GM23338 (cell line): ENCODE measurements around the gene ASTL. TPM values are rescaled to one million over a fixed set of nuclear protein-coding genes. Genes with fewer than 3 reads are reported as not detected.
A peak's percentile ranks its signal among the peaks of the same experiment; 100 is the strongest.
"Not testable (repeated sequence)": the region's sequence is repeated elsewhere in the genome, so short reads cannot be mapped to it uniquely, and the experiment has no call there.

Source experiments
- ATAC-seq: fragments of 200-7000 bp; cut with Tn5 transposase; 3 replicates; pipeline ENCODE4 v1.9.1; 2020
- DNase-seq: peaks from one replicate; pipeline ENCODE4 v3.0.0-alpha.2; 2015; ENCODE audit warnings: low spot score
- H2AFZ ChIP-seq: fragments of 200-600 bp; sonication (generic); 2 replicates; pipeline ENCODE4 v1.8.0; 2016; ENCODE audit warnings: antibody characterized with exemption, mild to moderate bottlenecking, moderate library complexity
- H3F3A ChIP-seq: fragments of 200-600 bp; sonication (generic); replicated peaks from 2 replicates; pipeline ENCODE4 v1.8.0; 2017; ENCODE audit warnings: antibody characterized with exemption, mixed run types, low read depth
- H3K27ac ChIP-seq: fragments of 200-600 bp; sonication (generic); 2 replicates; pipeline ENCODE4 v1.6.1; 2016; ENCODE audit warnings: low read depth
- H3K27me3 ChIP-seq: fragments of 200-600 bp; sonication (generic); 2 replicates; pipeline ENCODE4 v1.8.0; 2016; ENCODE audit warnings: mild to moderate bottlenecking, mixed run types, moderate library complexity; ENCODE audit not compliant: insufficient read depth
- H3K36me3 ChIP-seq: fragments of 200-600 bp; sonication (generic); 2 replicates; pipeline ENCODE4 v1.8.0; 2016; ENCODE audit warnings: mild to moderate bottlenecking; ENCODE audit not compliant: insufficient read depth
- H3K4me1 ChIP-seq: fragments of 200-600 bp; sonication (generic); 2 replicates; pipeline ENCODE4 v1.8.0; 2016; ENCODE audit warnings: mild to moderate bottlenecking, moderate library complexity; ENCODE audit not compliant: insufficient read depth
- H3K4me2 ChIP-seq: fragments of 200-600 bp; sonication (generic); 2 replicates; pipeline ENCODE4 v1.7.1; 2017; ENCODE audit warnings: mixed run types
- H3K4me3 ChIP-seq: fragments of 200-600 bp; sonication (generic); 2 replicates; pipeline ENCODE4 v1.6.1; 2016; ENCODE audit warnings: mixed run types
- H3K79me2 ChIP-seq: fragments of 200-600 bp; sonication (generic); replicated peaks from 2 replicates; pipeline ENCODE4 v1.8.0; 2017; ENCODE audit warnings: mild to moderate bottlenecking; ENCODE audit not compliant: insufficient read depth
- H3K9me2 ChIP-seq: fragments of 200-600 bp; sonication (generic); 2 replicates; pipeline ENCODE4 v1.8.0; 2017; ENCODE audit not compliant: insufficient read depth
- H4K20me1 ChIP-seq: fragments of 200-600 bp; sonication (generic); replicated peaks from 2 replicates; pipeline ENCODE4 v1.8.0; 2017; ENCODE audit warnings: mild to moderate bottlenecking; ENCODE audit not compliant: insufficient read depth
- H3K27ac Mint-ChIP-seq: 2 replicates; pipeline ENCODE4 v1.8.0; 2020; ENCODE audit warnings: inconsistent platforms, mild to moderate bottlenecking, moderate library complexity, mixed read lengths
- H3K27me3 Mint-ChIP-seq: 3 replicates; pipeline ENCODE4 v1.8.0; 2022; ENCODE audit warnings: low read depth, mild to moderate bottlenecking, moderate library complexity, mixed read lengths, inconsistent platforms; ENCODE audit not compliant: insufficient read depth, poor library complexity
- H3K36me3 Mint-ChIP-seq: 3 replicates; pipeline ENCODE4 v1.8.0; 2021; ENCODE audit warnings: low read depth, mild to moderate bottlenecking, inconsistent platforms, moderate library complexity, mixed read lengths
- H3K4me1 Mint-ChIP-seq: 3 replicates; pipeline ENCODE4 v1.8.0; 2020; ENCODE audit warnings: mild to moderate bottlenecking, inconsistent platforms, mixed read lengths
- H3K4me3 Mint-ChIP-seq: 3 replicates; pipeline ENCODE4 v1.8.0; 2021; ENCODE audit warnings: moderate library complexity, mild to moderate bottlenecking, inconsistent platforms, mixed read lengths
- H3K9me3 Mint-ChIP-seq: 3 replicates; pipeline ENCODE4 v1.8.0; 2020; ENCODE audit warnings: moderate library complexity, mild to moderate bottlenecking, inconsistent platforms, mixed read lengths
- CREB1 ChIP-seq: fragments of 250-450 bp; sonication (Bioruptor Pico); IDR thresholded peaks from 2 replicates; pipeline ENCODE4 v1.5.0; 2020; ENCODE audit warnings: low read depth, mild to moderate bottlenecking, moderate library complexity
- CTCF ChIP-seq, 2 experiments: fragments of 200-600 bp in 1 of 2; sonication (generic) in 1 of 2; conservative IDR thresholded peaks; 2 replicates each; pipeline versions ENCODE4 v1.5.1 to v1.6.1; 2016 to 2017; ENCODE audit warnings: antibody characterized with exemption in 2 of 2, low read depth in 2 of 2, mild to moderate bottlenecking in 2 of 2, moderate library complexity in 1 of 2
- EZH2phosphoT487 ChIP-seq: fragments of 200-600 bp; sonication (generic); IDR thresholded peaks from one replicate; pipeline ENCODE4 v1.8.1; 2018; ENCODE audit warnings: antibody characterized with exemption; ENCODE audit not compliant: unreplicated experiment
- JUNB ChIP-seq: IDR thresholded peaks from one replicate; pipeline ENCODE4 v1.6.1; 2016; ENCODE audit warnings: antibody characterized with exemption; ENCODE audit not compliant: unreplicated experiment
- NANOG ChIP-seq: IDR thresholded peaks from 2 replicates; pipeline ENCODE4 v1.6.1; 2016; ENCODE audit warnings: antibody characterized with exemption, borderline replicate concordance
- POLR2AphosphoS5 ChIP-seq: IDR thresholded peaks from 2 replicates; pipeline ENCODE4 v1.6.1; 2016; ENCODE audit warnings: antibody characterized with exemption, low read depth
- ZNF114 ChIP-seq: fragments of 250-450 bp; sonication (Bioruptor Pico); IDR thresholded peaks from 2 replicates; pipeline ENCODE4 v1.5.0; 2020; ENCODE audit warnings: mild to moderate bottlenecking, moderate library complexity
- ZNF331 ChIP-seq: fragments of 250-450 bp; sonication (Bioruptor Pico); IDR thresholded peaks from 2 replicates; pipeline ENCODE4 v1.5.0; 2020; ENCODE audit warnings: low read depth, mild to moderate bottlenecking, moderate library complexity
- polyA plus RNA-seq: library from polyadenylated mRNA; unstranded; fragments of >200 nt; fragmentation: Nextera tagmentation; extraction: Ambion mirVana; gene quantifications from 2 replicates; pipeline ENCODE4 v1.2.1, GENCODE V29; 2016
- total RNA-seq: library from RNA; depleted of rRNA; stranded (reverse); fragments of >200 nt; shearing (Covaris generic); gene quantifications from 2 replicates; pipeline ENCODE4 v1.2.3, GENCODE V29; 2014

The ASTL gene
- total and polyA plus RNA-seq, 2 experiments from 2014 or later, result 0.23 TPM; not detected in 1

- H3K36me3 ChIP-seq, result no peaks in the 10 kb centered on the region
- 0 out of 2 replicates have a peak, but pooled peaks cover 4% of the 10 kb centered on the region for H3F3A ChIP-seq
- peaks cover 21% of the 10 kb centered on the region for H3K4me1 ChIP-seq
- Mint-ChIP-seq H3K9me3 (peaks cover 2% of the 10 kb centered on the region; the same call in 1 of the 3 replicates), H3K4me3 (no peak overlapping the region), H3K27ac (no peak overlapping the region), H3K27me3 (peaks cover 27% of the 10 kb centered on the region), H3K4me1 (peaks cover 32% of the 10 kb centered on the region), H3K36me3 (peaks cover 15% of the 10 kb centered on the region; the same call in 2 of the 3 replicates)
- ATAC-seq, result peak; percentile 5
- peak; percentile 71 for DNase-seq
- peaks cover 30% of the 10 kb centered on the region for H3K27me3 ChIP-seq
- no peak overlapping the region for H3K4me2 ChIP-seq
- no peaks in the 10 kb centered on the region for H4K20me1 ChIP-seq
- H3K79me2 ChIP-seq, result no peaks in the 10 kb centered on the region
- TF ChIP-seq JUNB (no peak), CTCF (conservative IDR thresholded peaks at IDR 0.05; ENCODE audit: low read depth in 2 of 2) (peak; percentile 41 to 62)
- no peak overlapping the region for H3K27ac ChIP-seq
- no peaks in the 10 kb centered on the region for H3K9me2 ChIP-seq
- H3K4me3 ChIP-seq, result no peak overlapping the region
- H2AFZ ChIP-seq, result no peak overlapping the region
Measured at GRCh38 chr2:96142217-96143113, 4.2 kb upstream of the ASTL start.

- not testable (repeated sequence) for H3K9me2 ChIP-seq
Measured at GRCh38 chr2:96141624-96141967, 3.3 kb upstream of the ASTL start.

GRCh38 chr2:96140941-96141623 is 2.8 kb upstream of the ASTL start:
- peaks cover 22% of the 10 kb centered on the region for H3K27me3 ChIP-seq
- no peaks in the 10 kb centered on the region for H3K79me2 ChIP-seq
- peaks cover 22% of the 10 kb centered on the region for H3K27me3 Mint-ChIP-seq
- no peak overlapping the region for H2AFZ ChIP-seq
- H3K4me3 ChIP-seq, result no peak overlapping the region
- ATAC-seq (no peak), DNase-seq (no peak)
- peaks cover 2% of the 10 kb centered on the region; the same call in 1 of the 3 replicates for H3K9me3 Mint-ChIP-seq
- no peak overlapping the region for H3K27ac Mint-ChIP-seq
- H3K9me2 ChIP-seq, result no peaks in the 10 kb centered on the region
- H3K4me1 ChIP-seq, result peaks cover 16% of the 10 kb centered on the region; the same call in 1 of the 2 replicates
- no peak overlapping the region for H3K4me3 Mint-ChIP-seq
- H3K36me3 Mint-ChIP-seq, result peaks cover 15% of the 10 kb centered on the region; the same call in 2 of the 3 replicates
- peaks cover 27% of the 10 kb centered on the region for H3K4me1 Mint-ChIP-seq
- no peaks in the 10 kb centered on the region for H3K36me3 ChIP-seq
- no peaks in the 10 kb centered on the region for H4K20me1 ChIP-seq
- 0 out of 2 replicates have a peak, but pooled peaks cover 4% of the 10 kb centered on the region for H3F3A ChIP-seq
- no peak overlapping the region for H3K27ac ChIP-seq
- no peak overlapping the region for H3K4me2 ChIP-seq
- TF ChIP-seq EZH2phosphoT487 (no peak), CREB1 (CRISPR knock-in tag) (no peak), JUNB (no peak), ZNF331 (CRISPR knock-in tag) (no peak), POLR2AphosphoS5 (no peak), NANOG (no peak), ZNF114 (CRISPR knock-in tag) (no peak)

More at GRCh38 chr2:96141624-96141967, 3.3 kb upstream of the ASTL start:
- not testable (repeated sequence) for H3K79me2 ChIP-seq, H3K27ac ChIP-seq, ATAC-seq, H3F3A ChIP-seq, H3K4me3 ChIP-seq, H3K4me2 ChIP-seq, H3K27ac Mint-ChIP-seq, H3K9me3 Mint-ChIP-seq, DNase-seq, H3K36me3 ChIP-seq, H4K20me1 ChIP-seq, H3K4me3 Mint-ChIP-seq, H2AFZ ChIP-seq
- Histone ChIP-seq H3K4me1 (peaks cover 20% of the 10 kb centered on the region; the same call in 1 of the 2 replicates), H3K27me3 (peaks cover 27% of the 10 kb centered on the region)
- Mint-ChIP-seq H3K4me1 (peaks cover 31% of the 10 kb centered on the region), H3K36me3 (peaks cover 15% of the 10 kb centered on the region; the same call in 2 of the 3 replicates), H3K27me3 (peaks cover 25% of the 10 kb centered on the region)
